Astrocyte (in vitro differentiated cells and primary cell): ENCODE results near the gene REEP3. TPM values are rescaled to one million over a fixed set of nuclear protein-coding genes. Genes with fewer than 3 reads are reported as not detected.
"Not testable (repeated sequence)": the region's sequence is repeated elsewhere in the genome, so short reads cannot be mapped to it uniquely, and the experiment has no call there.

Experiments
- DNase-seq: peaks from one replicate; pipeline ENCODE4 v3.0.0-alpha.2; 2010; ENCODE audit warnings: low read depth
- FAIRE-seq: peaks from 2 replicates; lab custom pipeline; 2011; peaks lifted over from hg19 to GRCh38; lab: Jason Lieb, UNC
- H2AFZ ChIP-seq: 2 replicates; pipeline ENCODE4 v1.6.0; 2012; ENCODE audit warnings: low read depth, low read length, inconsistent platforms
- H3K27ac ChIP-seq: 2 replicates; pipeline ENCODE4 v1.5.1; 2011; ENCODE audit warnings: low read depth, low read length, inconsistent platforms
- H3K27me3 ChIP-seq: 2 replicates; pipeline ENCODE4 v1.6.0; 2011; ENCODE audit warnings: low read length, inconsistent platforms; ENCODE audit not compliant: insufficient read depth
- H3K36me3 ChIP-seq: 2 replicates; pipeline ENCODE4 v1.5.1; 2011; ENCODE audit warnings: low read length, inconsistent platforms; ENCODE audit not compliant: insufficient read depth
- H3K4me1 ChIP-seq: 2 replicates; pipeline ENCODE4 v1.5.1; 2011; ENCODE audit warnings: low read length, inconsistent platforms; ENCODE audit not compliant: insufficient read depth
- H3K4me2 ChIP-seq: 2 replicates; pipeline ENCODE4 v1.6.0; 2012; ENCODE audit warnings: low read length, inconsistent platforms
- H3K4me3 ChIP-seq: 2 replicates; pipeline ENCODE4 v1.5.1; 2011; ENCODE audit warnings: low read depth, mild to moderate bottlenecking, low read length, inconsistent platforms; ENCODE audit not compliant: insufficient read depth
- H3K79me2 ChIP-seq: 2 replicates; pipeline ENCODE4 v1.6.0; 2012; ENCODE audit warnings: mild to moderate bottlenecking, low read length, inconsistent platforms; ENCODE audit not compliant: insufficient read depth
- H3K9ac ChIP-seq: 2 replicates; pipeline ENCODE4 v1.6.0; 2012; ENCODE audit warnings: mild to moderate bottlenecking, low read length, inconsistent platforms
- H3K9me3 ChIP-seq: 2 replicates; pipeline ENCODE4 v1.5.1; 2012; ENCODE audit warnings: low read depth, mild to moderate bottlenecking, low read length, inconsistent platforms; ENCODE audit not compliant: insufficient read depth
- H4K20me1 ChIP-seq: 2 replicates; pipeline ENCODE4 v1.6.0; 2012; ENCODE audit warnings: low read length, inconsistent platforms; ENCODE audit not compliant: insufficient read depth
- H3K27ac Mint-ChIP-seq: one replicate; pipeline ENCODE4 v1.8.0; 2021; ENCODE audit warnings: mild to moderate bottlenecking, mixed read lengths; ENCODE audit not compliant: unreplicated experiment
- H3K27me3 Mint-ChIP-seq: one replicate; pipeline ENCODE4 v1.8.0; 2021; ENCODE audit warnings: low read depth, mixed read lengths; ENCODE audit not compliant: unreplicated experiment
- H3K36me3 Mint-ChIP-seq: one replicate; pipeline ENCODE4 v1.8.0; 2021; ENCODE audit warnings: low read depth, mixed read lengths; ENCODE audit not compliant: unreplicated experiment
- H3K4me1 Mint-ChIP-seq: one replicate; pipeline ENCODE4 v1.8.0; 2021; ENCODE audit warnings: low read depth, mixed read lengths; ENCODE audit not compliant: unreplicated experiment
- H3K4me3 Mint-ChIP-seq: one replicate; pipeline ENCODE4 v1.8.0; 2021; ENCODE audit warnings: mild to moderate bottlenecking, moderate library complexity, mixed read lengths; ENCODE audit not compliant: unreplicated experiment
- H3K9me3 Mint-ChIP-seq: one replicate; pipeline ENCODE4 v1.8.0; 2021; ENCODE audit warnings: mild to moderate bottlenecking, mixed read lengths; ENCODE audit not compliant: unreplicated experiment
- CTCF ChIP-seq: IDR thresholded peaks from 2 replicates; pipeline ENCODE4 v1.5.1; 2011; ENCODE audit warnings: low read depth, mild to moderate bottlenecking, inconsistent platforms, low read length, moderate library complexity; ENCODE audit not compliant: insufficient read depth
- EZH2 ChIP-seq: IDR thresholded peaks from 2 replicates; pipeline ENCODE4 v1.6.1; 2012; ENCODE audit warnings: mild to moderate bottlenecking, low read length, inconsistent platforms; ENCODE audit not compliant: insufficient read depth
- total RNA-seq: library from RNA; stranded (reverse); gene quantifications from 2 replicates; pipeline ENCODE4 v1.2.1, GENCODE V29; 2021

REEP3 gene
- total RNA-seq, 1 donor from 2014 or later = 44.6 TPM

- no peak overlapping the region for H3K9ac ChIP-seq
- no peak overlapping the region for H3K4me3 Mint-ChIP-seq
- H3K4me2 ChIP-seq = no peak overlapping the region
- no peaks in the 10 kb centered on the region for H3K36me3 ChIP-seq
- no peak overlapping the region for H2AFZ ChIP-seq
- H3K79me2 ChIP-seq = no peaks in the 10 kb centered on the region
- no peaks in the 10 kb centered on the region for H3K9me3 ChIP-seq
- no peaks in the 10 kb centered on the region for H3K4me1 Mint-ChIP-seq
- H3K9me3 Mint-ChIP-seq = no peaks in the 10 kb centered on the region
- H3K27me3 Mint-ChIP-seq = no peaks in the 10 kb centered on the region
- FAIRE-seq (no peak), DNase-seq (no peak)
- H3K27ac ChIP-seq = no peak overlapping the region
- no peaks in the 10 kb centered on the region for H3K27me3 ChIP-seq
- no peak overlapping the region for H3K27ac Mint-ChIP-seq
- no peak overlapping the region for H3K4me3 ChIP-seq
- H3K4me1 ChIP-seq = no peaks in the 10 kb centered on the region
- TF ChIP-seq EZH2 (no peak), CTCF (no peak)
- H4K20me1 ChIP-seq = no peaks in the 10 kb centered on the region
- H3K36me3 Mint-ChIP-seq = no peaks in the 10 kb centered on the region
Measured at GRCh38 chr10:63657761-63658160, 136.6 kb downstream of the REEP3 start.

- not testable (repeated sequence) for H3K27ac ChIP-seq, H3K27ac Mint-ChIP-seq, H3K27me3 Mint-ChIP-seq, H3K79me2 ChIP-seq, FAIRE-seq, H3K4me3 Mint-ChIP-seq, H3K4me1 Mint-ChIP-seq, H2AFZ ChIP-seq, H3K27me3 ChIP-seq, H3K9me3 Mint-ChIP-seq, H3K4me1 ChIP-seq, H3K36me3 Mint-ChIP-seq, H4K20me1 ChIP-seq, H3K4me2 ChIP-seq, H3K9ac ChIP-seq, H3K36me3 ChIP-seq, H3K4me3 ChIP-seq, DNase-seq, H3K9me3 ChIP-seq
Measured at GRCh38 chr10:63660941-63661340, 139.7 kb downstream of the REEP3 start.

DNA sequence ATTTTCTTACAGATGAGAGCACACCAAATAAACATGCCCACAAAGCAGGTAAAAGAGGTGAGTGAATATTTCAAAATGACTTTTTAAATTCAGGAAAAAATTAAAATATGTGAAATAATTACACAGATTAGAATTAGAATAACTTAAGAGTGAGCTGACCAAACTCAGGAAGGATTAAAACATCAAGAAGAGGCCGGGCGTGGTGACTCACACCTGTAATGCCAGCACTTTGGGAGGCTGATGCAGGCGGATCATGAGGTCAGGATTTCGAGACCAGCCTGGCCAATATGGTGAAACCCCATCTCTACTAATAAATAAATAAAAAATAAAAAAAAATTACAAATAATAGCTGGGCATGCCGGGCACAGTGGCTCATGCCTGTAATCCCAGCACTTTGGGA, 140.1 kb downstream of the REEP3 start:
- no peak for DNase-seq
- FAIRE-seq = no peak
- Histone ChIP-seq H3K4me1 (no peaks in the 10 kb centered on the region), H3K79me2 (no peaks in the 10 kb centered on the region), H3K9me3 (no peaks in the 10 kb centered on the region), H3K4me2 (no peak overlapping the region), H3K27ac (no peak overlapping the region), H2AFZ (no peak overlapping the region), H3K27me3 (no peaks in the 10 kb centered on the region), H3K4me3 (no peak overlapping the region), H3K36me3 (no peaks in the 10 kb centered on the region), H3K9ac (no peak overlapping the region), H4K20me1 (no peaks in the 10 kb centered on the region)
- H3K36me3 Mint-ChIP-seq = no peaks in the 10 kb centered on the region
- no peak overlapping the region for H3K27ac Mint-ChIP-seq
- no peak for TF ChIP-seq CTCF
- no peak for TF ChIP-seq EZH2
- peaks cover 3% of the 10 kb centered on the region for H3K4me1 Mint-ChIP-seq
- no peak overlapping the region for H3K4me3 Mint-ChIP-seq
- no peaks in the 10 kb centered on the region for H3K27me3 Mint-ChIP-seq
- no peaks in the 10 kb centered on the region for H3K9me3 Mint-ChIP-seq
